Natural killer cell treated with Interleukin-12 subunit alpha and Interleukin-12 subunit beta and Interleukin-15 and Interleukin-18, amount 100 ng/mL, for 72 hours (primary cell): Measurements from ENCODE around the gene ABHD16B. TPM values are rescaled to one million over a fixed set of nuclear protein-coding genes. Genes with fewer than 3 reads are reported as not detected.

ENCODE experiments used
- ATAC-seq, 2 donors: fragments of 150-1000 bp; cut with Tn5 transposase in 1 of 2; sonication (Bioruptor Pico), chemical (Tn5 transposase) in 1 of 2; 2 replicates each; pipeline ENCODE4 v1.10.0; 2021
- DNase-seq: peaks from one replicate; pipeline ENCODE4 v3.0.0; 2022; ENCODE audit warnings: low spot score
- H3K27ac Mint-ChIP-seq, 2 donors: 1 replicate in 1 of 2; 2 replicates in 1 of 2; pipeline ENCODE4 v1.8.0; 2022; ENCODE audit warnings: mixed read lengths in 2 of 2, mild to moderate bottlenecking in 1 of 2, moderate library complexity in 1 of 2
- H3K27me3 Mint-ChIP-seq, 2 donors: 1 replicate in 1 of 2; 2 replicates in 1 of 2; pipeline ENCODE4 v1.8.0; 2022; ENCODE audit warnings: mixed read lengths in 2 of 2
- H3K36me3 Mint-ChIP-seq: one replicate; pipeline ENCODE4 v1.8.0; 2022; ENCODE audit warnings: mixed read lengths
- H3K4me1 Mint-ChIP-seq, 2 donors: 1 replicate in 1 of 2; 2 replicates in 1 of 2; pipeline ENCODE4 v1.8.0; 2022; ENCODE audit warnings: low read depth in 2 of 2, mixed read lengths in 2 of 2, mild to moderate bottlenecking in 1 of 2
- H3K4me3 Mint-ChIP-seq: one replicate; pipeline ENCODE4 v1.8.0; 2022; ENCODE audit warnings: mixed read lengths
- H3K9me3 Mint-ChIP-seq: 2 replicates; pipeline ENCODE4 v1.8.0; 2022; ENCODE audit warnings: mixed read lengths
- total RNA-seq, 2 donors: library from RNA; stranded (reverse); gene quantifications; one replicate each; pipeline ENCODE4 v1.2.3, GENCODE V29; 2022

The ABHD16B gene
- total RNA-seq, 2 donors from 2014 or later = not detected

GRCh38 chr20:63829945-63830835 is 31.1 kb upstream of the ABHD16B start:
- Mint-ChIP-seq H3K36me3 (peaks cover 6% of the 10 kb centered on the region), H3K27ac (peak overlapping the region; percentile 12 to 68), H3K4me3 (peak overlapping the region; percentile 93), H3K9me3 (no peaks in the 10 kb centered on the region), H3K27me3 (peaks cover 21 to 26% of the 10 kb centered on the region in 2 donors), H3K4me1 (peaks cover 7 to 10% of the 10 kb centered on the region in 2 donors)
- ATAC-seq = peak in 1 of 2 donors; percentile 49
- DNase-seq = no peak

- ATAC-seq (peak; percentile 86 to 91), DNase-seq (peak; percentile 76)
- Mint-ChIP-seq H3K9me3 (no peaks in the 10 kb centered on the region), H3K4me1 (peaks cover 7 to 10% of the 10 kb centered on the region in 2 donors), H3K27ac (peak within 1 kb of the TSS; percentile 12 to 68), H3K36me3 (peaks cover 6% of the 10 kb centered on the region), H3K27me3 (peaks cover 15 to 20% of the 10 kb centered on the region in 2 donors), H3K4me3 (peak within 1 kb of the TSS; percentile 93)
Observed at GRCh38 chr20:63830841-63831588, 30.3 kb upstream of the ABHD16B start, which contains the start of gene ZBTB46. Gene ZBTB46 (minus strand): TSS chr20:63831264. CDS start chr20:63790757, 40,507 bp downstream.

- H3K27ac Mint-ChIP-seq = no peak overlapping the region
- H3K4me1 Mint-ChIP-seq = peaks cover 7 to 10% of the 10 kb centered on the region in 2 donors
- H3K27me3 Mint-ChIP-seq = peaks cover 13 to 16% of the 10 kb centered on the region in 2 donors
- DNase-seq (no peak), ATAC-seq (peak; percentile 4 to 8)
- H3K9me3 Mint-ChIP-seq = no peaks in the 10 kb centered on the region
- H3K4me3 Mint-ChIP-seq = no peak overlapping the region
- H3K36me3 Mint-ChIP-seq = peaks cover 6% of the 10 kb centered on the region
Observed at GRCh38 chr20:63831646-63831992, 29.7 kb upstream of the ABHD16B start.

- H3K4me1 Mint-ChIP-seq = peaks cover 7 to 10% of the 10 kb centered on the region in 2 donors
- H3K27me3 Mint-ChIP-seq = peaks cover 13 to 16% of the 10 kb centered on the region in 2 donors
- H3K9me3 Mint-ChIP-seq = no peaks in the 10 kb centered on the region
- DNase-seq (no peak), ATAC-seq (no peak)
- no peak overlapping the region for H3K27ac Mint-ChIP-seq
- peaks cover 6% of the 10 kb centered on the region for H3K36me3 Mint-ChIP-seq
- peak overlapping the region; percentile 15 for H3K4me3 Mint-ChIP-seq
Observed at GRCh38 chr20:63831993-63832686, 29.2 kb upstream of the ABHD16B start.

GRCh38 chr20:63833776-63834490 is 27.4 kb upstream of the ABHD16B start:
- ATAC-seq (no peak), DNase-seq (no peak)
- Mint-ChIP-seq H3K27me3 (peaks cover 8 to 14% of the 10 kb centered on the region in 2 donors), H3K9me3 (no peaks in the 10 kb centered on the region), H3K4me3 (no peak overlapping the region), H3K36me3 (peaks cover 6% of the 10 kb centered on the region), H3K4me1 (peaks cover 7 to 10% of the 10 kb centered on the region in 2 donors), H3K27ac (no peak overlapping the region)

GRCh38 chr20:63834491-63834880 is 26.8 kb upstream of the ABHD16B start:
- H3K4me1 Mint-ChIP-seq = peaks cover 7 to 8% of the 10 kb centered on the region in 2 donors
- no peak overlapping the region for H3K27ac Mint-ChIP-seq
- ATAC-seq (no peak), DNase-seq (no peak)
- H3K4me3 Mint-ChIP-seq = no peak overlapping the region
- H3K36me3 Mint-ChIP-seq = peaks cover 6% of the 10 kb centered on the region
- peaks cover 7 to 9% of the 10 kb centered on the region in 2 donors for H3K27me3 Mint-ChIP-seq
- H3K9me3 Mint-ChIP-seq = no peaks in the 10 kb centered on the region

- H3K27me3 Mint-ChIP-seq = peaks cover 0 to 1% of the 10 kb centered on the region in 2 donors
- DNase-seq = no peak
- H3K27ac Mint-ChIP-seq = no peak overlapping the region
- no peak overlapping the region for H3K4me3 Mint-ChIP-seq
- H3K36me3 Mint-ChIP-seq = no peaks in the 10 kb centered on the region
- ATAC-seq = no peak
- no peaks in the 10 kb centered on the region for H3K9me3 Mint-ChIP-seq
- H3K4me1 Mint-ChIP-seq = peaks cover 0 to under 1% of the 10 kb centered on the region in 2 donors
Observed at GRCh38 chr20:63835021-63835858, 26.1 kb upstream of the ABHD16B start.

- Mint-ChIP-seq H3K4me3 (no peak overlapping the region), H3K4me1 (no peaks in the 10 kb centered on the region), H3K27me3 (peaks cover under 1 to 2% of the 10 kb centered on the region in 2 donors), H3K9me3 (no peaks in the 10 kb centered on the region), H3K36me3 (no peaks in the 10 kb centered on the region), H3K27ac (no peak overlapping the region)
- ATAC-seq = peak in 1 of 2 donors; percentile 15
- no peak for DNase-seq
Observed at GRCh38 chr20:63836458-63837344, 24.6 kb upstream of the ABHD16B start.

GRCh38 chr20:63837479-63837878 is 23.8 kb upstream of the ABHD16B start:
- no peaks in the 10 kb centered on the region for H3K36me3 Mint-ChIP-seq
- H3K4me3 Mint-ChIP-seq = no peak overlapping the region
- no peaks in the 10 kb centered on the region for H3K4me1 Mint-ChIP-seq
- peaks cover 6 to 8% of the 10 kb centered on the region in 2 donors for H3K27me3 Mint-ChIP-seq
- DNase-seq (no peak), ATAC-seq (no peak)
- H3K27ac Mint-ChIP-seq = peak overlapping the region in 1 of 2 donors; percentile 40
- H3K9me3 Mint-ChIP-seq = no peaks in the 10 kb centered on the region

- Mint-ChIP-seq H3K9me3 (no peaks in the 10 kb centered on the region), H3K27me3 (peaks cover 8 to 12% of the 10 kb centered on the region in 2 donors), H3K4me1 (no peaks in the 10 kb centered on the region), H3K36me3 (no peaks in the 10 kb centered on the region), H3K27ac (no peak overlapping the region), H3K4me3 (no peak overlapping the region)
- DNase-seq (no peak), ATAC-seq (no peak)
Observed at GRCh38 chr20:63839620-63840019, 21.7 kb upstream of the ABHD16B start.

- no peaks in the 10 kb centered on the region for H3K4me1 Mint-ChIP-seq
- H3K4me3 Mint-ChIP-seq = no peak overlapping the region
- DNase-seq (no peak), ATAC-seq (no peak)
- H3K9me3 Mint-ChIP-seq = no peaks in the 10 kb centered on the region
- H3K36me3 Mint-ChIP-seq = no peaks in the 10 kb centered on the region
- H3K27me3 Mint-ChIP-seq = peaks cover 8 to 12% of the 10 kb centered on the region in 2 donors
- no peak overlapping the region for H3K27ac Mint-ChIP-seq
Observed at GRCh38 chr20:63840405-63840828, 20.9 kb upstream of the ABHD16B start.
